Left lobe of liver (tissue), 2 donors: Measurements from ENCODE around the gene DNAH3. TPM values are rescaled to one million over a fixed set of nuclear protein-coding genes. Genes with fewer than 3 reads are reported as not detected.
"Not testable (repeated sequence)": the region's sequence is repeated elsewhere in the genome, so short reads cannot be mapped to it uniquely, and the experiment has no call there.

Experiments used
- ATAC-seq: fragments of 200-7000 bp; cut with Tn5 transposase; one replicate; pipeline ENCODE4 v1.9.1; 2020; ENCODE audit warnings: mild to moderate bottlenecking, moderate library complexity
- DNase-seq: peaks from one replicate; pipeline ENCODE4 v3.0.0-alpha.2; 2020; ENCODE audit warnings: low spot score
- total RNA-seq: library from RNA; stranded (reverse); gene quantifications from one replicate; pipeline ENCODE4 v1.2.1, GENCODE V29; 2021
- donor health status: DM: no; HTN: no; CAD: no; lungs with moderate emphysema.
- donor health status: DM: no; HTN: yes; CAD: no.

The DNAH3 gene
- total RNA-seq, 1 donor from 2014 or later, result not detected

DNA sequence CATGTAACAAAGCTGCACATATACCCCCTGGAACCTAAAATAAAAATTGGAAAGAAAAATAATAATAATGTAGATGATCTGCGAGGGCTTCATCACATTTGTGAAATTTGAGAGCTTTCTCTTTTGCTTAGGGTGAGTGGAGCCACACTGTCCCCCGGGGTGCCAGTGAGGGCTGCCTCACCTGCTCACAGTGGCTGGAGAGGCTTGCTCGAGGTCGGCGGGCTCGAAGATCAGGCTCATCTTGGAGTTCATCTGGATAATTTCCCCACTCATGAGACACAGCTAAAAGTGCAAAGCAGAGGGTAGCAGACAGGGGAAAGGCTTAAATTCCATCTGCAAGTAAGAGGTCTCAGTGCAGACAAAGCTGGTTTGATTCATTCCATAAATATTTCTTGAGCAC, 123.8 kb downstream of the DNAH3 start:
- no peak for ATAC-seq

DNA sequence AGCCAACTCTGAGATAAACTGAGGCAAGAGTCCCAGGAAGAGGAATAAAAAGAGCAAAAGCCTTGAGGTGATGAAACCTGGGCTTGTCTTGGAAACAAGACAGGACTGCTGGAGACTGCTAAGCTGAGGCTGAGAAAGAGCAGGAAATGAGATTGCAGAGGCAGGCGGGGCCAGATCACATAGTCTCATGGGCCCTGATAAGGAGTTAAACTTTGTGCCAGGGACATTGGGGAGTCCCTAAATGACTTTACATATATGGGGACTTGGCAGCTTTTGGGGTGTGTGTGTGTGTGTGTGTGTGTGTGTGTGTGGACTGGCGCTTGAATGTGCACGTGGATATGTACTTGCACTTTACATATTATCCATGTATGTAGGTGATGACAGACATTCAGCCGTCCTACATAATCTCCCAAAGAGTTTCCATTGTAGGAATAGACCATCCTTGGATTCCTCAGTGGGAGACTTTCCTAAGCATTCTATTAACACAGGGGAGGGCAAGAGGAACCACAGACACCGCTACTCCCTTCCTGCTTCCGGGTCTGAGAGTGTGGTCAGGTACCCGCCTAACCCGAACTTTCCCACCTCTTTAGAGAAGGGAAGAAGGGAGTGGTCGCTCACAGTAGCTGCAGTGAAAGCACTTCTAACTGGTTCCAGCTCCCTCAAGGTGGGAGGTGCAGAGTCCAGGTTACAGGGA, 127.0 kb downstream of the DNAH3 start:
- DNase-seq (no peak), ATAC-seq (no peak)

More for the DNA sequence above, 123.8 kb downstream of the DNAH3 start:
- DNase-seq, result no peak

DNA sequence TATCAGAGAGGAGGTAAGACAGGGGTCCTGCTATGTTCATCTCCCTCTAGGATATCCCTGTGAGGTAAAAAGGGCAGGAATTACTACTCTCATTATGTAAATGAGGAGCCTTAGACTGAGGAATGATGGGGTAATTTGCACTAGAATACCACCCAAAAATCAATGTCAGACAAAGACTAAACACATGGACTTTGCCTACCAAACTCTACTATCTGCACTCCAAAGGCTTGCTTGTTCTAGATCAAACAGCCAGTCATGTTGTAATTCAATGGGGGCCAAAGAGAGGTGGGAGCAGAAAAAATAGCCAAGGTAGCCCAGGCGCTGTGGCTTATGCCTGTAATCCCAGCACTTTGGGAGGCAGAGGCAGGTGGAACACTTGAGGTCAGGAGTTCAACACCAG, 129.3 kb downstream of the DNAH3 start:
- DNase-seq (no peak), ATAC-seq (peak; percentile 81)

DNA sequence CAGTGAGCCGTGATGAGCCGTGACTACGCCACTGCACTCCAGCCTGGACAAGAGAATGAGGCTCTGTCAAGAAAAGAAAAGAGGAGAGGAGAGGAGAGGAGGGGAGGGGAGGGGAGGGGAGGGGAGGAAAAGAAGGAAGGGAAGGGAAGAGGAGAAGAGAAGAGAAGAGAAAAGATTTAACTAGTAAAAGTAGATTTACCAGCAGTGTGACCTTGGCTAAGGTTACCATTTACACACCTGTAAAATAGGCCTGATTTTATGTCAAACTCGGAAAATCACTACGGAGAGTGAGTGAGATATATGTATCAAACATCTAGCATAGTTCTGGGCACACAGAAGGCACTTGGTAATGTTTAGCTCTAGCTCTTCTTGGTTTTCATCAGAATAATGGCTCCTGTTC, 140.8 kb downstream of the DNAH3 start:
- no peak for DNase-seq
- no peak for ATAC-seq

DNA sequence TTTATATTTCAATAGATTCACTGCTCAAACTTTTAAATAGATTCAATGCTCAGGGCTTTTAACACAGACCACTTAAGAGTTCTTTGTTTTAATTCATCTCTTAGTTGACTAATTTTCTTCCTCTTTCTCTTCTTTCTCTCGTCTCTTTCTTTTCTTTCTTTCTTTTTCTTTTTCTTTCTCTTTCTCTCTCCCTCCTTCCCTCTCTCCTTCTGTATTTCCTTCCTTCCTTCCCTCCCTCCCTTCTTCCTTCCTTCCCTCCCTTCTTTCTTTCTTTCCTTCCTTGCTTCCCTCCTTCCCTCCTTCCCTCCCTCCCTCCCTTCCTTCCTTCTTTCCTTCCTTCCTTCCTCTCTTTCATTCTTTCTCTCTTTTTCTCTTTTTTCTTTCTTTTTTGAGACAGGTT, 145.6 kb downstream of the DNAH3 start:
- ATAC-seq, result no peak
- no peak for DNase-seq

DNA sequence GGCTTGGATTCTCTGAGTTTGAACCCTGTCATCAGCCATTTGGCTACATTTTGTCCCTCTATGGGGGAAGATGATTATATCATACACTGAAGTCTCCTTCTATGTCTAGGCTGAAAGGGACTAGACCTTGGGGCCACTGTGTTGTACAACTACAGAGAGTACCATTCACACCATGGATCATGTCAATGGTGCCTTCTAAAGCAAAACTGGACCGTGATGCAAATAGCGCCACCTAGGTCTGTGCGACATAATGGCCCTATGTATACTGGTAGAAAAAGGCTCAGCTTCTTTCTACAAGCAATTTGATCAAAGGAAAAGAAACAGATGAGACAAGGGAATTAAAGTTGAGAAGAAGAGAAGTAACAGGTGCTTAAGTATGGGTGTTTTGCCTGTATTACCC, 149.4 kb downstream of the DNAH3 start:
- no peak for DNase-seq
- ATAC-seq, result peak; percentile 51

DNA sequence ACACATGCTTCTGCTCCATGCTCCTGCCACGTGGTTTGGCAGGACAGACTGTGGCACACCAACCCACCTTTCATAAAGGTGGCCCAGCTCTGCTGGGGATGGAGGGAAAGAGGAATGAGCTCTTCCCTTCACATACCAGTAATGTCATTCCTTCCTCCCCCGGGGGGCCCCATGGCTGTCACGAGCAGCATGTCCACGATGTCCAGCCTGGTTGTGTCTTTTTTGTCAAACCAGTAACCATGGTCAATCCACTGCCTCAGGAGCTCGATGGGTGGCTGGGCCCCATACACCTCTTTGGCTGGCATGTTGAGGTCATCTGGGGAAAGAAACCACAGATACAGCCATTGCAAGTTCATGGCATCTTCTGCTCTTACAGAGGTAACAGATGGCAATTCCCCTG, 153.5 kb downstream of the DNAH3 start:
- DNase-seq (no peak), ATAC-seq (no peak)

DNA sequence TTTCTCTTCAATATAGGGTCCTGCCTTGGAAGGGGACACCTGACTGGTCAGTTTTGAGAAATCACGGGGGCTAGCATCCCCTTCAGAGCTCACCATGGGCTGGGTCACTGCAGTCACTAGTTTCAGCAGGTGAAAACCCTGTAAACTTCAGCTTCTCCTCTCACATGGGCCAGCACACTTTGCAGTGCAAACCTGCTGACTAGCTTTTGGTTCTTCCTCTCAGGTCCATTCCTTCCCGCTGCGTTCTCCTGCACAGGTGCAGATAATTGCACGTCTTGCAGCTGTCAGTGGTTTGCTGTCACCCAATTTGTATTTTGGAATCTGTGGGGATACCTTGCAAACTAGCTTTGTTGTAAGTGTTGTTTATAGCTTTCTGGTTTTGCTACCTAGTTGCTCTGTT, 154.9 kb downstream of the DNAH3 start:
- ATAC-seq, result no peak

DNA sequence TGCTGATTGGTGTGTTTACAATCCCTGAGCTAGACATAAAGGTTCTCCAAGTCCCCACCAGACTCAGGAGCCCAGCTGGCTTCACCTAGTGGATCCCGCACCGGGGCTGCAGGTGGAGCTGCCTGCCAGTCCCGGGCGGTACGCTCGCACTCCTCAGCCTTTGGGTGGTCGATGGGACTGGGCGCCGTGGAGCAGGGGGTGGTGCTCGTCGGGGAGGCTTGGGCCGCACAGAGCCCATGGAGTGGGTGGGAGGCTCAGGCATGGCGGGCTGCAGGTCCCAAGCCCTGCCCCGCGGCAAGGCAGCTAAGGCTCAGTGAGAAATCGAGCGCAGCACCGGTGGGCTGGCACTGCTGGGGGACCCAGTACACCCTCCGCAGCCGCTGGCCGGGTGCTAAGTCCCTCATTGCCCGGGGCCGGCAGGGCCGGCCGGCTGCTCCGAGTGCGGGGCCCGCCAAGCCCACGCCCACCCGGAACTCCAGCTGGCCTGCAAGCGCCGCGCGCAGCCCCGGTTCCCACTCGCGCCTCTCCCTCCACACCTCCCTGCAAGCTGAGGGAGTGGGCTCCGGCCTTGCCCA, 161.1 kb downstream of the DNAH3 start:
- not testable (repeated sequence) for ATAC-seq

More for the DNA sequence above, 154.9 kb downstream of the DNAH3 start:
- DNase-seq, result no peak

DNA sequence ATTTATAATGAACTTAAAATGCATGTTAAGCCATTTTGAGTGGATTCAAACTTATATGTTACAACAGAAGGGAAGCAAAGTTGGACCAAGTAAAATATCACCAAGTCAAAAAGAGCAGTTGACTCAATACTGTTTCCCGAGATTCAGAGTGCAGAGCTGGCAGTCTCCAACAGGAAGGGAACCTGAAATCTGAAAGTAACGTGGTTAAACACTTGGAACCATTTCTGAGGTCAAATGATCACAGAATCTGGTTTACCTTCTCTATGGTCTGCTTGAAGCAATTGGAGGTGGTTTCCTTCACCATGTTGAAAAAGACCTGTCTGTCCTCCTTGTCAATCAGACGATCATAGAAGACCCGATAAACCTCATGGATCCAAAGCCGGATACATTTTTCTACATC, 163.6 kb downstream of the DNAH3 start:
- no peak for DNase-seq
- no peak for ATAC-seq

More for the DNA sequence above, 161.1 kb downstream of the DNAH3 start:
- DNase-seq, result not testable (repeated sequence)

DNA sequence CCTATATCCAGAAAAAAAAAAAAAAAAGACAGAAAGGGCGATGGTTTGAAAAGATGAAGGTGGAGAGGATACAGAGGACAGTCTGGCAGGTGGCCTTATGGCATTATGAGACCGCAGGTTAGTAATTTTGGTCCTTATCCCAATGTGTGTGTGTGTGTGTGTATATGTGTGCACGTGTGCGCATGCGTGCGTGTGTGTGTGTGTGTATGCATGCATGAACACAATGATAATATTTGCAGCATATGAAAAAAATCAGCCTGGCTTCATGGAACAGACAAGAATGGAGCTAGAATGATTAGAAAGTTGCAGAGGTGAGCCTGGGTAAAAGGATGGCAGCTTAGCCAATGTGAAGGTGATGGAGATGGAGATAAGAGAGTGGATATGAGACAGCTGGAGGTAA, 166.6 kb downstream of the DNAH3 start:
- ATAC-seq (no peak), DNase-seq (no peak)

DNA sequence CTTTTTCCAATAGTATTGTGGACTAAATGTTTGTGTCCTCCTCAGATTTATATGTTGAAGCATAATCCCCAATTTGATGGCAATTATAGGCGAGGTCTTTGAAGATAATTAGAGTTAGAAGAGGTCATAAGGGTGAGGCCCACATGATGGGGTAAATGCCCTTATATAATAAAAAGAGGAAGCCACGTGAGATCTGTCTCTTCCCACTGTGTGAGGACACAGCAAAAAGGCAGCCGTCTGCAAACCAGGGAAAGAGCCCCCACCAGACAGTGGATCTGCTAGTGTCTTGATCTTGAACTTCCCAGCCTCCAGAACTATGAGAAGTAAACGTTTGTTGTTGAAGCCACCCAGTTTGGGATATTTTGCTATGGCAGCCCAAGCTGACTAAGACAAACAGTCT, 174.1 kb downstream of the DNAH3 start:
- no peak for DNase-seq
- no peak for ATAC-seq

DNA sequence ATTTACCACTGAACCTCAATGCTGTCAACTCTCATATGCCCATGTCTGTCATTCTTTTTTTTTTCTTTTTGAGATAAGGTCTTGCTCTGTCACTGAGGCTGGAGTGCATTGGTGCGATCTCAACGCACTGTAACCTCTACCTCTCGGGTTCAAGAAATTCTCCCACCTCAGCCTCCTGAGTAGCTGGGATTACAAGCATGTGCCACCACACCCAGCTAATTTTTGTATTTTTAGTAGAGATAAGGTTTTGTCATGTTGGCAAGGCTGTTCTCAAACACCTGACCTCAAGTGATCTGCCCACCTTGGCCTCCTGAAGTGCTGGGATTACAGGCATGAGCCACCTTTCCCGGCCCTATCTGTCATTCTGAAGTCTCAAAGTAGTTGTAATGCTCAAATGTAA, 177.4 kb downstream of the DNAH3 start:
- not testable (repeated sequence) for DNase-seq, ATAC-seq

DNA sequence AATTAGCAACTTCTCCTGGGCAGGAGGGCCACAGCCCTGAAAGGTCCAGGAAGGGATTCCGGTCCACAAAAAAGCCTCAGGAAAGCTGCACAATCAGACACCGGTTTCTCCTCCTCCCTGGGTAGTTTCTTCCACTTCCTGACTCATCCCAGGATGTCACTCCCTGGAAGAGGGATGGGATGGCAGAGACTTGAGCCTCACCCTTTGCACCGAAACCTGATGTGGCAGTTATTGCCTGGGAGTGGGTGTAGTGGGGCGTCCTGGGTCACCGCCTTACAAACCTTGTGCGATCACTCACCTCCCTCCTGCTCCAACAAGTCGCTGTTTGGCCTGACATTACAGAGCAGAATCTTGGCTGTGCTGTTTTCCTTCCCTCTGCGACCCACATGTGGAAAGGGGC, 179.2 kb downstream of the DNAH3 start:
- no peak for ATAC-seq
- no peak for DNase-seq

DNA sequence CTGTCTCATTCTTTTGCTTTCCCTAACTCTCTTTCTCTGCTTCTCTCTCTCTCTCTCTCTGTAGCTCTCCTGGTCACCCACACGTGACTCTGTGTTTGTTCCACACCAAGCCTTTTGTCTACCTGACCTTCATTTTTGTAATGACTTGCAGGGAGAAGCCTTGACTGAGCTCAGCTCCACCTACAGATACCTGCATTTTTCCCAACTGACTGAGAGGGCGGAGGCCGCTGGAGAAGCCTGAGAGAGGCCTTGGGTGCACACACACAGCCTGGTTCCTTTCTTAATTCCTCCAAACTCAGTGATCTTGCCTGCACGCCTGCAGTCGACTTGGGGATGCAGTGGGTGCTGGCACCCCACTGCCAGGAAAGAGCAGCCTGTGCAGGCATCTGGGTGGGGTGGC, 181.3 kb downstream of the DNAH3 start:
- DNase-seq (no peak), ATAC-seq (no peak)

DNA sequence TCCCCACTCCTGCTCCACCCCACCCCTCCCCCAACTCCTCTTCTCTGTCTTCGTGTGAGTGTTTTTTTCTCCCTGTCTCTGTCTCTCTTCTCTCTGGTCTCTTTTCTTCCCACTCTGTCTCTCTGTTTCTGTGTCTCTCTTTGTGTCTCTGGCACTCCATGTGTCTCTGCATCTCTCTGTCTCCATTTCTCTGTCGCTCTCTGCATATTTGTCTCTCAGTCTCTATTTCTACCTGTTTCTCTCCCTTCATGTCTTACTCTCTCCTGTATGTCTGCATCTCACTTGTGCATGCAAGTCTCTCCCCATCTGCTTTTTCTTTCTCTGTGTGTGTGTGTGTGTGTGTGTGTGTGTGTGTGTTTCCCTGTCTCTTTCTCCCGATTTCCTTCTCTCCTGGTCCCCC, 181.9 kb downstream of the DNAH3 start:
- no peak for ATAC-seq
- no peak for DNase-seq

DNA sequence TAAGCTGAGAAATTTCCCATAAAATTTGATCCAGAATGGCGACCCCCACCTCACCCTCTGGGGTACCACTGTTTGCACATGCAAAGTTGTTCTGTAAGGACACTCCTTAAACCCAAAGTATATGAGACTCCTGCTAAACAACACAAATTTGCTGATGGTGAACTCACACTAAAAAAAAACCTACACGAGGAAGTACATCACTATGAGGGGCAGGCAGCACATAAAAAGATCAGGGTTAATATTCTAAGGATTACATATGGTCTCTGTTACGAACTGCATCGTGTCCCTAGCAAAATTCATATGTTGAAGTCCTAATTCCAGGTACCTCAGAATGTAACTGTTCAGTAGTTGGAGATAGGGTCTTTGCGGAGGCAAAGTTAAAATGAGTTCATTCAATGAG, 189.7 kb downstream of the DNAH3 start:
- ATAC-seq, result no peak

DNA sequence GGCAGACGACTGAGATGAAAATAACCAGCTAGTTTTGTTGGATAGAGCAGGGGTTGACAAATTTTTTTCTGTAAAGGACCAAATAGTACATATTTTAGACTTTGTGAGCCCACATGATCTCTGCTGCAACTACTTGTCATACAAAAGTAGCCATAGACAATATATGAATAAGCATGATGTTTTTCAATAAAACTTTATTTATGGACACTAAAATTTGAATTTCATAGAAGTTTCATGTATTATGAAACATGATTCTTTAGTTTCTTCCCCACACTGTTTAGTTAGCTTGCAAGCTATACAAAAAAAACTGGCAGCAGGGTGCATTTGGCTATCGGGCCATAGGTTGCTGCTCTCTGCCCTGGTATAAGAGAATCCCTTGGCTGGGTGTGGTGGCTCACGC, 193.5 kb downstream of the DNAH3 start:
- DNase-seq (no peak), ATAC-seq (no peak)

More for the DNA sequence above, 189.7 kb downstream of the DNAH3 start:
- DNase-seq, result no peak

DNA sequence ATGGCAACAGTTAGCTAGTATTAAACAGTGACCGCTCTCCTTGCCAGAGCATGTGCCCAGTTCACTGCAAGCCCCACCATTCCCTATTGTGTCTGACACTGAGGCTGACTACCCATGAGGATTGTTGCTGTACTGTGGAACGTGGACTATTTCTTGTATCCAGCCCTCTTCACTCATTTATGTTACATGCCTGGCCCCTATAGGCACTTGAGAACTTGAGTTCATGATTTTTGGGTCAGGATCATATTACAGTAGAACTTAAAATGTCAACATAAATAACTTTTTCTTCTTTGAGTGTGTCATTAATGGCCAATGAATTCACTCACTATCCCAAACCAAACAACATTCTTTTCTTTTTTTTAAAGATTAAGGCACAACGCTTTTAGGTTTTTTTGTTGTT, 194.3 kb downstream of the DNAH3 start:
- ATAC-seq (no peak), DNase-seq (no peak)

DNA sequence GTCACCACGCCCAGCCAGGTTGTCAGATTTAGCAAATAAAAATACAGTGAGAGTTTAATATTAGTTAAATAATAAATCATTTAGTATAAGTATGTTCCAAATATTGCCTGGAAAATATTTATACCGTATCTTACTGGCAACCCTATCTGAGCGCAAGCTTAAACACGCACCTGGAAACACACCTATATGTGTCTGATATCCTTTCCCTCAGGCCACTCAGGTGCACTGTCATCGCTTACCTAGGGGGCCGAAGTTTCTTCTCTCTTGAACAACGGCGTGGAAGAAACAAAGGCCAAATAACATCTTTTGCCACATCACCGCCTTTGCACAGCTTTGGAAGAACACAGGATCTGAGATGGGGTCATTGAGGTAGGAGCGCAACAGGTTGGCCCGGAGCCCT, 196.1 kb downstream of the DNAH3 start:
- ATAC-seq, result no peak
- no peak for DNase-seq

DNA sequence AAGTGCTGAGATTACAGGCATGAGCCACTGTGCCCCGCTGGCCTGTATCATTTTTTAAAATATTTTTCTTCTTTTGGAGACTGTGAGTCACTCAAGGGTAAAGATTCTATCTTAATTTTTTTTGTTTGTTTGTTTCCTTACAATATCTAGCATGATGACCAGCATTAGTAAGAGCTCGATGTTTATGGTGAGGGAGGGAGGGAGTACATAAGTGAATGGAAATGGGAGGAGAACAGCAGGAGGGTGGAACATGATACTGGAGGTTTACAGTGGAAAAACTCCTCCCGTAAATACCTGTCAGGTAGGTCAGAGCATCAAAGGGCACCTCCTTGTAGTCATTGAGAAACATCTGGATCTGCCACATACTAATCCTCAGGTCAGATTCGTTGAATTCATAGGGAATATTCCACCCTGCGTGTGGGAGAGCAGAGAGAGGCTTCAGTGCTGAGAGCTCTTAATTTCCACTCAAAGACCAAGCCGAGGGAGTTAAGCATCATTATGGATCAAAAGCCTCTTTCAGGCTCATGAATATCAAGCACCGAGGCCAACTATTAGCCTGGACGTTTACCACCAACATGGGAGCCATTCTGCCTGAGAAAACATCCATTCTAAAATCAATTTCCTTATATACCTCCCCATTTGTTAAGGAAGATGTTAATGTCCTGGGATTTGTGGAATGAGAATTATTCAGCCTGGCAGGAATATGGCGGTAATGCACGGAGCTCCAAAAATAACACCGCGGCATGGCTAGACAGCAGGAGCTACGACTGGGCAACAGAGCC, 198.3 kb downstream of the DNAH3 start:
- no peak for DNase-seq
- ATAC-seq, result no peak

DNA sequence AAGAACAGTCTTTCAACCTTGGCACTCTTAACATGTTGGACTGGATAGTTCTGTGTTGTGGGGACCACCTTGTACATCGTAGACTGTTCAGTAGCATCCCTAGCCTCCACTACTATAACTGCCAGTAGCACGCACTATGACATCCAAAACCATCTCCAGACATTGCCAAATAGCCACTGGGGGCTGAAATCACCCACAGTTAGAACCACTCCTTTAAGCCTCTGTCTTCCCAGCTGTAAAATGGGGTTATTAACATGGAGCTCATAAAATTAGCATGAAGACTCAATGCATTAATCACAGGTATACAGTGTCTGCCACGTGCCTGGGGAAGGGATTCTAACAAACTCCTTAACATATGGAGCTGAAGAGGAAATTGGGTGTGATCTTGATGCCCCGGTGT, 200.4 kb downstream of the DNAH3 start:
- DNase-seq (no peak), ATAC-seq (no peak)
